ENCODE data around the gene KIRREL3.

DNA sequence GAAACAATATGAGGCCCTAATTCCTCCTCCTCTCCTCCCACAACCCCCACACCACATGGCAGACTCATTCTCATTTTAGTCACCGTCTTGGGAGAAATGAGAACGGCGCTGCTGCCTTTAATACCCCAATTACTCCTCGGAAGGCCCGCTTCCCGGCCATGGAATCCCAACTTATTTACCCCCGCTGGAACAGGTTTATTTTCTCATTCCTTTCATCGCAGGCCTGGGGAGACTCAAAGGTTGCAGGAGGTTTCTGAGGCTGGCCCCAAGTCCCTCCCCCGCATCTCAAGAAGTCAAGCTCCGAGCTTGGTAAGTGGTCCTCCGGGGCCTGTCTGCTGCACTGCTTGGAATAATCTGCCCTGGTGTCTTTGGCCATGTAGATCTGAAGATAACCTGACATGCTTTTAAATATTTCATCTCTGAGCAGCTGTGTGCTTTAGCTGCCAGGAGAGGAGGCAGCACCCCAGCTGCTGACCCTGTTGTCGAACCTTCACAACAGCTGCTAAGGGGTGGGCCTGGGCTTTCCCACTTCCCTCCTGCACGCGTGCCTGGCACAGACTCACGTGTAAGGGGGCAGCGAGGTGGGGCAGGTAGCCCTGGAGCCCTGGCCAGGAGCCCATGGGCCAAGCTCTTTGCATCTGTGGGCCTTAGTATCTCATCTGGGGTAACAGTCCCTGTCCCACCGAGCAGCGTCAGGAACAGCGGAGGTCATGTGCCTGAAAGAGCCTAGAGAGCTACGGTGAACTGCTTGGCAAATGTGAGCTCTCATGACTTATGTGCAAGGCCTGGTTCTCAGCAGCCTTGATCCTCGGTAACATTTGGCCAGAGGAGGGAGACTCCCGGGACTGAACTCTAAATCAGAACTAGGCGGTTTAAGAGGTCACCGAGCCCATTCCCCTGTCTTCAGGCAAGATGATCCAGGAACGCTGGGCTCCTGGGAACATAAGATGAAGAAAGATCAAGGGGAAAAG lies 480.5 kb downstream of the KIRREL3 start:
- TF ChIP-seq, protein P1, sequence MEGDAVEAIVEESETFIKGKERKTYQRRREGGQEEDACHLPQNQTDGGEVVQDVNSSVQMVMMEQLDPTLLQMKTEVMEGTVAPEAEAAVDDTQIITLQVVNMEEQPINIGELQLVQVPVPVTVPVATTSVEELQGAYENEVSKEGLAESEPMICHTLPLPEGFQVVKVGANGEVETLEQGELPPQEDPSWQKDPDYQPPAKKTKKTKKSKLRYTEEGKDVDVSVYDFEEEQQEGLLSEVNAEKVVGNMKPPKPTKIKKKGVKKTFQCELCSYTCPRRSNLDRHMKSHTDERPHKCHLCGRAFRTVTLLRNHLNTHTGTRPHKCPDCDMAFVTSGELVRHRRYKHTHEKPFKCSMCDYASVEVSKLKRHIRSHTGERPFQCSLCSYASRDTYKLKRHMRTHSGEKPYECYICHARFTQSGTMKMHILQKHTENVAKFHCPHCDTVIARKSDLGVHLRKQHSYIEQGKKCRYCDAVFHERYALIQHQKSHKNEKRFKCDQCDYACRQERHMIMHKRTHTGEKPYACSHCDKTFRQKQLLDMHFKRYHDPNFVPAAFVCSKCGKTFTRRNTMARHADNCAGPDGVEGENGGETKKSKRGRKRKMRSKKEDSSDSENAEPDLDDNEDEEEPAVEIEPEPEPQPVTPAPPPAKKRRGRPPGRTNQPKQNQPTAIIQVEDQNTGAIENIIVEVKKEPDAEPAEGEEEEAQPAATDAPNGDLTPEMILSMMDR (IDR thresholded peaks at IDR 0.05; ENCODE audit: control extremely low read depth in 1 of 3, insufficient read depth in 1 of 3, low read depth in 1 of 3, low read length in 3 of 3), result no peak
- no peak for TF ChIP-seq TBP (IDR thresholded peaks at IDR 0.05; ENCODE audit: low read depth, low read length)
- TF ChIP-seq HDAC6 (IDR thresholded peaks at IDR 0.05; ENCODE audit: low read depth, low read length), result no peak
- TF ChIP-seq FOSL1 (IDR thresholded peaks at IDR 0.05; ENCODE audit: insufficient read depth, low read depth, low read length), result no peak
- TF ChIP-seq POU5F1 (IDR thresholded peaks at IDR 0.05; ENCODE audit: low read depth, low read length), result no peak
- no peak for TF ChIP-seq EZH2 (IDR thresholded peaks at IDR 0.05; ENCODE audit: low read depth, low read length, severe bottlenecking)
- no peak for TF ChIP-seq POLR2A (IDR thresholded peaks at IDR 0.05; ENCODE audit: control extremely low read depth in 1 of 2, low read depth in 2 of 2, low read length in 2 of 2)
- TF ChIP-seq RBBP5 (IDR thresholded peaks at IDR 0.05; ENCODE audit: borderline replicate concordance, low read depth, low read length), result no peak
- TF ChIP-seq TCF12 (IDR thresholded peaks at IDR 0.05; ENCODE audit: low read depth, low read length), result no peak
- no peak for TF ChIP-seq ZNF274 (IDR thresholded peaks at IDR 0.05; ENCODE audit: borderline replicate concordance, extremely low read depth, low read length)

Data from H1 (cell line).